Keratinocyte (primary cell): ENCODE measurements around the gene ELFN2.

Experiments
- CTCF ChIP-seq, 3 experiments: IDR thresholded peaks in 1 of 3; conservative IDR thresholded peaks in 1 of 3; optimal IDR thresholded peaks in 1 of 3; 2 replicates in 2 of 3; 3 replicates in 1 of 3; pipeline versions ENCODE3 to v1.5.1; 2011; ENCODE audit warnings: low read length in 3 of 3, mild to moderate bottlenecking in 3 of 3, moderate library complexity in 2 of 3, control low read depth in 1 of 3, inconsistent platforms in 1 of 3; ENCODE audit not compliant: insufficient read depth in 2 of 3; ENCODE audit errors: extremely low read depth in 1 of 3
- EZH2 ChIP-seq: IDR thresholded peaks from one replicate; pipeline ENCODE4 v1.6.1; 2012; ENCODE audit warnings: inconsistent platforms, mild to moderate bottlenecking, low read length, moderate library complexity

GRCh38 chr22:37416389-37416788 lies 10.9 kb downstream of the ELFN2 start:
- TF ChIP-seq CTCF (optimal IDR thresholded peaks at IDR 0.05 in 1 of 3, IDR thresholded peaks at IDR 0.05 in 1 of 3, conservative IDR thresholded peaks at IDR 0.05 in 1 of 3; ENCODE audit: extremely low read depth in 1 of 3, insufficient read depth in 2 of 3, low read length in 3 of 3) (no peak), EZH2 (no peak)
